Measurements from ENCODE around the gene PALM3. TPM values are rescaled to one million over a fixed set of nuclear protein-coding genes. Genes with fewer than 3 reads are reported as not detected.
A peak's percentile ranks its signal among the peaks of the same experiment; 100 is the strongest.

Gene PALM3
- total RNA-seq, 1 donor from 2014 or later, result 0.98 TPM

- Histone ChIP-seq H3K9me3 (no peaks in the 10 kb centered on the region), H3K27ac (peak overlapping the region; percentile 93), H3K36me3 (no peaks in the 10 kb centered on the region), H3K4me1 (peaks cover 33% of the 10 kb centered on the region), H3K27me3 (no peaks in the 10 kb centered on the region), H3K4me3 (peak overlapping the region; percentile 60 to 67)
- TF ChIP-seq CTCF (IDR thresholded peaks at IDR 0.05) (no peak), POLR2AphosphoS5 (IDR thresholded peaks at IDR 0.05; ENCODE audit: insufficient read depth in 1 of 2, low read depth in 1 of 2) (no peak), POLR2A (IDR thresholded peaks at IDR 0.05) (no peak)
- intact Hi-C loops (cut with DNase I), result loop anchor here (2.0 to 5.0 kb wide), 2 partner anchors 63 to 193 kb away; partner anchors contain the start of gene ASF1B
- no peak for DNase-seq (ENCODE audit: extremely low spot score in 2 of 2)
These were observed 12.3 kb upstream of the PALM3 start for GRCh38 chr19:14073925-14074838.

- Histone ChIP-seq H3K36me3 (no peaks in the 10 kb centered on the region), H3K27me3 (no peaks in the 10 kb centered on the region), H3K9me3 (no peaks in the 10 kb centered on the region), H3K4me1 (peaks cover 33% of the 10 kb centered on the region), H3K4me3 (peak overlapping the region; percentile 60 to 67), H3K27ac (peak overlapping the region; percentile 93)
- DNase-seq (ENCODE audit: extremely low spot score in 2 of 2), result no peak
- intact Hi-C loops (cut with DNase I), result loop anchor here (5.0 kb wide), 1 partner anchor 64 kb away; the partner anchor contains the start of gene ASF1B
- TF ChIP-seq CTCF (IDR thresholded peaks at IDR 0.05) (peak in 1 of 3 experiments; percentile 52), POLR2AphosphoS5 (IDR thresholded peaks at IDR 0.05; ENCODE audit: insufficient read depth in 1 of 2, low read depth in 1 of 2) (peak in 1 of 2 donors; percentile 49), POLR2A (IDR thresholded peaks at IDR 0.05) (no peak)
These were observed 11.5 kb upstream of the PALM3 start for GRCh38 chr19:14073261-14073924.

- H3K4me1 ChIP-seq, result peaks cover 33% of the 10 kb centered on the region
- H3K9me3 ChIP-seq, result no peaks in the 10 kb centered on the region
- peak within 1 kb of the TSS; percentile 60 to 67 for H3K4me3 ChIP-seq
- no peaks in the 10 kb centered on the region for H3K36me3 ChIP-seq
- TF ChIP-seq POLR2A (IDR thresholded peaks at IDR 0.05), result no peak
- TF ChIP-seq POLR2AphosphoS5 (IDR thresholded peaks at IDR 0.05; ENCODE audit: insufficient read depth in 1 of 2, low read depth in 1 of 2), result no peak
- TF ChIP-seq CTCF (IDR thresholded peaks at IDR 0.05), result peak in 1 of 3 experiments; percentile 6
- DNase-seq (ENCODE audit: extremely low spot score in 2 of 2), result no peak
- peak within 1 kb of the TSS; percentile 93 for H3K27ac ChIP-seq
- intact Hi-C loops (cut with DNase I), result loop anchor here (5.0 kb wide), 1 partner anchor 65 kb away; the partner anchor contains the start of gene ASF1B
- no peaks in the 10 kb centered on the region for H3K27me3 ChIP-seq
These were observed 10.8 kb upstream of the PALM3 start, which contains the start of gene MISP3 for GRCh38 chr19:14072535-14073260. MISP3 (plus strand) TSS chr19:14072786; CDS start chr19:14073310, 524 bp downstream.

GRCh38 chr19:14070268-14071050 lies 8.6 kb upstream of the PALM3 start:
- Histone ChIP-seq H3K27me3 (no peaks in the 10 kb centered on the region), H3K36me3 (no peaks in the 10 kb centered on the region), H3K9me3 (no peaks in the 10 kb centered on the region), H3K27ac (no peak overlapping the region), H3K4me1 (peaks cover 30% of the 10 kb centered on the region), H3K4me3 (no peak overlapping the region)
- TF ChIP-seq CTCF (IDR thresholded peaks at IDR 0.05) (no peak), POLR2A (IDR thresholded peaks at IDR 0.05) (no peak), POLR2AphosphoS5 (IDR thresholded peaks at IDR 0.05; ENCODE audit: insufficient read depth in 1 of 2, low read depth in 1 of 2) (peak in 1 of 2 donors; percentile 23)
- no peak for DNase-seq (ENCODE audit: extremely low spot score in 2 of 2)
- intact Hi-C loops (cut with DNase I), result loop anchor here (5.0 kb wide), 1 partner anchor 67 kb away; the partner anchor contains the start of gene ASF1B

Data from vagina (tissue), 2 donors.